Chondrocyte (in vitro differentiated cells): Measurements from ENCODE around the gene PIF1. TPM values are rescaled to one million over a fixed set of nuclear protein-coding genes. Genes with fewer than 3 reads are reported as not detected.

Experiments
- DNase-seq: peaks from one replicate; pipeline ENCODE4 v3.0.0; 2021; ENCODE audit warnings: mixed read lengths, low spot score
- H3K27ac Mint-ChIP-seq: one replicate; pipeline ENCODE4 v1.8.0; 2021; ENCODE audit warnings: mild to moderate bottlenecking, moderate library complexity, mixed read lengths; ENCODE audit not compliant: unreplicated experiment
- H3K27me3 Mint-ChIP-seq: 2 replicates; pipeline ENCODE4 v1.8.0; 2021; ENCODE audit warnings: low read depth, mixed read lengths
- H3K36me3 Mint-ChIP-seq: 2 replicates; pipeline ENCODE4 v1.8.0; 2021; ENCODE audit warnings: low read depth, mixed read lengths
- H3K4me1 Mint-ChIP-seq: 2 replicates; pipeline ENCODE4 v1.8.0; 2021; ENCODE audit warnings: low read depth, mild to moderate bottlenecking, mixed read lengths
- H3K4me3 Mint-ChIP-seq: one replicate; pipeline ENCODE4 v1.8.0; 2021; ENCODE audit warnings: mild to moderate bottlenecking, moderate library complexity, mixed read lengths; ENCODE audit not compliant: unreplicated experiment
- H3K9me3 Mint-ChIP-seq: 2 replicates; pipeline ENCODE4 v1.8.0; 2021; ENCODE audit warnings: low read depth, mixed read lengths
- CTCF ChIP-seq: fragments of 200-600 bp; sonication (generic); IDR thresholded peaks from 2 replicates; pipeline ENCODE4 v1.5.0; 2021; ENCODE audit warnings: antibody characterized with exemption, mild to moderate bottlenecking, moderate library complexity
- total RNA-seq: library from RNA; stranded (reverse); gene quantifications from 3 replicates; pipeline ENCODE4 v1.2.1, GENCODE V29; 2021

Gene PIF1
- total RNA-seq, 1 donor from 2014 or later, result 6.1 TPM

GRCh38 chr15:64844576-64845145 lies 19.2 kb upstream of the PIF1 start:
- Mint-ChIP-seq H3K4me1 (peaks cover 65% of the 10 kb centered on the region), H3K27ac (peak overlapping the region; percentile 94), H3K27me3 (no peaks in the 10 kb centered on the region), H3K36me3 (peaks cover 8% of the 10 kb centered on the region), H3K9me3 (no peaks in the 10 kb centered on the region), H3K4me3 (peak overlapping the region; percentile 91)
- no peak for DNase-seq
- TF ChIP-seq CTCF, result no peak

GRCh38 chr15:64843991-64844390 lies 18.5 kb upstream of the PIF1 start:
- H3K36me3 Mint-ChIP-seq, result peaks cover 6% of the 10 kb centered on the region
- H3K27me3 Mint-ChIP-seq, result no peaks in the 10 kb centered on the region
- H3K4me1 Mint-ChIP-seq, result peaks cover 65% of the 10 kb centered on the region
- TF ChIP-seq CTCF, result no peak
- peak overlapping the region; percentile 94 for H3K27ac Mint-ChIP-seq
- DNase-seq, result no peak
- H3K4me3 Mint-ChIP-seq, result peak overlapping the region; percentile 91
- no peaks in the 10 kb centered on the region for H3K9me3 Mint-ChIP-seq

- H3K27ac Mint-ChIP-seq, result peak overlapping the region; percentile 83
- H3K27me3 Mint-ChIP-seq, result no peaks in the 10 kb centered on the region
- no peak for DNase-seq
- TF ChIP-seq CTCF, result peak; percentile 17
- no peaks in the 10 kb centered on the region for H3K9me3 Mint-ChIP-seq
- peaks cover 62% of the 10 kb centered on the region for H3K4me1 Mint-ChIP-seq
- H3K4me3 Mint-ChIP-seq, result peak overlapping the region; percentile 91
- H3K36me3 Mint-ChIP-seq, result peaks cover 1% of the 10 kb centered on the region
Measured at GRCh38 chr15:64842986-64843561, 17.6 kb upstream of the PIF1 start.

GRCh38 chr15:64842096-64842939 lies 16.9 kb upstream of the PIF1 start:
- Mint-ChIP-seq H3K27me3 (no peaks in the 10 kb centered on the region), H3K27ac (peak overlapping the region; percentile 83), H3K4me1 (peaks cover 56% of the 10 kb centered on the region), H3K9me3 (no peaks in the 10 kb centered on the region), H3K4me3 (peak overlapping the region; percentile 91), H3K36me3 (no peaks in the 10 kb centered on the region)
- TF ChIP-seq CTCF, result no peak
- no peak for DNase-seq

GRCh38 chr15:64841344-64842095 lies 16.1 kb upstream of the PIF1 start, which contains the start of gene PLEKHO2:
TSS of gene PLEKHO2 (plus strand) at chr15:64841915. CDS start at chr15:64842017, 102 bp downstream.
- peak; percentile 98 for DNase-seq
- Mint-ChIP-seq H3K4me1 (peaks cover 48% of the 10 kb centered on the region), H3K36me3 (no peaks in the 10 kb centered on the region), H3K4me3 (peak within 1 kb of the TSS; percentile 91), H3K9me3 (no peaks in the 10 kb centered on the region), H3K27me3 (no peaks in the 10 kb centered on the region), H3K27ac (peak within 1 kb of the TSS; percentile 88)
- TF ChIP-seq CTCF, result peak; percentile 54
